GM12874 (cell line): ENCODE data around the gene IPCEF1.

Experiments used
- CTCF ChIP-seq: IDR thresholded peaks from 2 replicates; pipeline ENCODE4 v1.5.1; 2011; ENCODE audit warnings: low read depth, mild to moderate bottlenecking, control low read depth, low read length, moderate library complexity; ENCODE audit not compliant: insufficient read depth

Gene IPCEF1

GRCh38 chr6:154297721-154298120 is 58.9 kb downstream of the IPCEF1 start:
- TF ChIP-seq CTCF = no peak

GRCh38 chr6:154297210-154297609 is 59.4 kb downstream of the IPCEF1 start:
- TF ChIP-seq CTCF = no peak

- TF ChIP-seq CTCF = no peak
Measured at GRCh38 chr6:154295733-154296132, 60.9 kb downstream of the IPCEF1 start.

- TF ChIP-seq CTCF = no peak
Measured at GRCh38 chr6:154292855-154293519, 63.6 kb downstream of the IPCEF1 start.

GRCh38 chr6:154292066-154292465 is 64.5 kb downstream of the IPCEF1 start:
- TF ChIP-seq CTCF = no peak

- no peak for TF ChIP-seq CTCF
Measured at GRCh38 chr6:154289818-154290508, 66.6 kb downstream of the IPCEF1 start.

- no peak for TF ChIP-seq CTCF
Measured at GRCh38 chr6:154285826-154286225, 70.8 kb downstream of the IPCEF1 start.
